Stimulated activated CD4-positive, alpha-beta T cell treated with anti-CD3 and anti-CD28 coated beads, Interleukin-1b, Interleukin-23, amount 100 ng/mL, for 48 hours (primary cell): ENCODE results near the gene RPL10.

ENCODE experiments used
- DNase-seq: peaks from one replicate; pipeline ENCODE4 v3.0.0-alpha.2; 2020

RPL10 gene

GRCh38 chrX:154397888-154398667 lies at the start of gene RPL10:
RPL10 (plus strand) TSS chrX:154398377; CDS start chrX:154398520, 143 bp downstream.
- DNase-seq: peak; percentile 94

GRCh38 chrX:154348646-154349358 lies 49.4 kb upstream of the RPL10 start:
- DNase-seq: no peak

DNA sequence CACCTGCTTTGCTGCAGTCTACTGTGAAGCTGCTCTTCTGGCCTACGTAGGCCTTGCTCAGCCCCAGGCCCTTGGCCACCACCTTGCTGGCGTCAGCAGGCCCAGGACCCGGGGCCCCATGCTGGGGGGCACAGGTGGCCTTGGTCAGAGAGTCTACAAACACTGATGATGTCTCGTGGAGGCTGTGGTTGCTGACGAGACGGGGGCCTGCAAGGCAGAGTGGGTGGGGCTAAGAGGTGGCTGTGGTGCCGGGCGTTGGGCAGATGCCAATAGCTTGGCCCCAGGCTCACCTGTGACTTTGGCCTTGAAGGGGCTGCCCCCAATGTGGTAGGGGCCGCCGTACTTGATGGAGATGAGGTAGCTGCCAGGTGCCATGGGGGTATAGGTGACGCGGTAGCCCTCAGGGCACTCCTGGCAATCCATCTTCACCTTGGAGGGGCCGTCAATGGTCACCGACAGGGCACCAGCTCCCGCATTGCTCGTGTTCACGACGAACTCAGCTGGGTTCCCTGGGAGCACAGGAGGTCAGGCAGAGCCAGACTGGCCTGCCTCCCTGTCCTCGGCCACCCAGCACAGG lies 48.7 kb upstream of the RPL10 start:
- DNase-seq: no peak

DNA sequence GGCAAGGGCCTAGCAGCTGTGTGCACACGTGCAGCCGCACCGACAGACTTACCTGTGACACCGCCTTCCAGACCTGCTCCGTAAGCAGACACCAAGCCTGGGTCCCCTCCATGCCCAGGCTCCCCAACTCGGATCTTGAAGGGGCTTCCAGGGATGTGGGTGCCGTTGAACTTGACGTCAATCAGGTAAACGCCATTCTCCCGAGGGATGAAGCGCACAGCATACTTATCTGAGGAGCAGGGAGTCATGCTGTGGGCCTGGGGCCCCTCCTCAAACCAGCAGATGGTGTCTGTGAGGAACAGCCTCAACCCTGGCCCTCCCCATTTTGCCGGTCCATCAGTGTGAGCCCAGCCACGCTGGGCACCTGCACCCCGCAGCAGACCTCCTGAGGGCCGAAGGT lies 48.2 kb upstream of the RPL10 start:
- no peak for DNase-seq

DNA sequence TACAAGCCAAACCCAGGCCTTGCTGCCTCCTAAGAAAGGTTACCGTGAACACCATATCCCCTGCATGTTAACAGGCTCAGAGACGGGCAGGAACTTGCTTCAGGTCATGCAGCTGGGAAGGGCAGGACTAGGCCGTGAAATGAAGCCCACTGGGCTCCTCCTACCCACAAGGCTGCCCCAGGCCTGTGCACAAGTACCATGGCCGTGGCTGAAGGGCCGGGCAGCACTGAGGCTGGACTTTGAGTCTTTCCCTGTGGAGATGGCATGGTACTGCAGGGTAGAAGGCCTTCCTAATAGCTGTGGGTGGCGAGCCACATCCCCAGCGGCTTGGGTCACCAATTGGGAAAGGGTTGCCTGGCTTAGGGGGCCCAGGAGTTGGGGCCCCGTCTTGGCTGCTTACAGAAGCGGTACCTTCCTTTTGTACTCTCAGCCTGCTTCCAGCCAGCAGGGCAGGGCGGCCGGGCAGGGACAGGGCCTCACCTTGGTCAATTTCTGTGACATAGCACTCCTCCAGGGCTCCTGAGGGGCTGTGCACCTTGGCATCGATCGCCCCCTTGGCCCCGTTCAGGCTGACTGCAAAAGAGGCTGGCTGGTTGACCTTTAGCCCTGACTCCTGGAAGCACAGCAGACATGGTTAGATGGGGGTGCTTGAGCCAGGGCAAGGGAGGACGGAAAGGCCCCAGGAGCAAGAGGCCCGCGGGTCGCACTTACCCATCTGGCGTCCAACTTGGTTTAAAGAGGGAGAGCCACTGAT lies 47.6 kb upstream of the RPL10 start:
- DNase-seq: no peak

GRCh38 chrX:154351183-154352011 lies 46.8 kb upstream of the RPL10 start:
- DNase-seq: no peak

- no peak for DNase-seq
These were observed 46.2 kb upstream of the RPL10 start for GRCh38 chrX:154352012-154352401.

- DNase-seq: no peak
These were observed 45.7 kb upstream of the RPL10 start for GRCh38 chrX:154352466-154352865.

- no peak for DNase-seq
These were observed 44.9 kb upstream of the RPL10 start for GRCh38 chrX:154353172-154353843.

GRCh38 chrX:154354013-154354412 lies 44.2 kb upstream of the RPL10 start:
- no peak for DNase-seq

DNA sequence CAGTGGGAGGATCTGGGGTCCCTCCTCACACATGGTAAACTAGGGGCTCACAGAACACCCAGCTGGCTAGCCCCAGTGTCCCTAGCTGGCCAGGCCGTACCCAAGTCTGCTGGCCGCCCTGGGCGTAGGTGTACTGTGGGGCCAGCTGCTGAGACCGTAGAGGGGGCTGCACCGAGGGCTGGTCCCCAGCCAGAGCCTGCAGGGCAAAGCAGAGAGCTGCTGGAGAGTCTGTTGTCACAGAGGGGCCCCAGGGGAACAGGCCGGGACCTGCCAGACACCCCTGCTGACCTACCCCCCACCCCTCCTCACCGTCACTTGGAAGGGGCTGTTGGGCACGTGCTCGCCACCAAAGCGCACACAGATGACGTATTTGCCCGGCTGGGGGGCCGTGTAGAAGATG lies 43.7 kb upstream of the RPL10 start:
- no peak for DNase-seq

DNA sequence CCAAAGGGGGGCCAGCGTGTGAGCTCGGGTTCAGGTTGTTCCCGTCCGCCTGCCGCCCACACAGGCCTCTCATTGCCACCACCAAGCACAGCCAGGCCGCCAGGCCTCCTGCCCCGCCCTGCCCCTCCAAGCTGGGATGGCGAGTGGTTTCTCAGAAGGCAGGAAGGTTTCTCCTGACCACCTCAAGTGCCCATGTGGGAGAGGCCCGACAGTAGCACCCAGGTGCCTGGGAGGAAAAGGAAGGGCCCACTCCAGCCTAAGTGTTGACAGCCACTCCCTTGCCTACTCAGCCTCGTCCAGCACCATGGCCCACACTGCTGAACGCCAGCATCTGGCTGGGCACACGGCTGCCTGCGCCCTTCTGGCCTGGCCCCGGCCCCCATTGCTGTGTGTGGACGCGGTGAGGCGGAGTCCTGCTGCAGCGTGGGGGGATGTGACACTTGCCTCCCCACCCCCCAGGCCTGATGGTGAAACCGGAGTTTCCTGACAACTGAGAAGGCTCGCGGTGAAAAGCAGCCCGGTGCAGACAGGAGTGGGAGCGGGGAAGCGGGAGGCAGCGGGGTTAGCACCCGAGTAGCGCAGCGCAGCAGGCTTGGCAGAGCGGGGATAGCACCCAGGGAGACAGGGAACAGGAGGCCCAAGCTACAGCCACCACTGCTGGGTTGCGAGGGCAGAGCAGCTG lies 42.9 kb upstream of the RPL10 start:
- no peak for DNase-seq

DNA sequence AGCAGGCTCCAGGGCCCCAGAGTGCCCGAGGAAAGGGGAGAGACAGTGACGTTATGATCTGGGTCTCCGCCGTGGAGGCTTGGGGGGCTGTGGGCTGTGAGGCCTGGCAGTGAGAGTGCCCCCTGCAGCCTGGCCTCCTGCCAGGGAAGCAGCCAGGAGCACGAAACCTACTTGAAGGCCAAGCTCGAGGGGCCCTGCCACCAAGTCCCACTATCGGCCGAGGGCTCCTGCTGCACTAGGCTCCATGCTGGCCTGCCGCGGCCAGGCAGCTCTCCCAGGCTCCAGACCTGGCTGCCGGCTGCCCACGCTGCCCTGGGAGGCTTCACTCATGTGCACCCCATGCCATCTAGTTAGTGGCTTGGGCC lies 42.4 kb upstream of the RPL10 start:
- no peak for DNase-seq

DNA sequence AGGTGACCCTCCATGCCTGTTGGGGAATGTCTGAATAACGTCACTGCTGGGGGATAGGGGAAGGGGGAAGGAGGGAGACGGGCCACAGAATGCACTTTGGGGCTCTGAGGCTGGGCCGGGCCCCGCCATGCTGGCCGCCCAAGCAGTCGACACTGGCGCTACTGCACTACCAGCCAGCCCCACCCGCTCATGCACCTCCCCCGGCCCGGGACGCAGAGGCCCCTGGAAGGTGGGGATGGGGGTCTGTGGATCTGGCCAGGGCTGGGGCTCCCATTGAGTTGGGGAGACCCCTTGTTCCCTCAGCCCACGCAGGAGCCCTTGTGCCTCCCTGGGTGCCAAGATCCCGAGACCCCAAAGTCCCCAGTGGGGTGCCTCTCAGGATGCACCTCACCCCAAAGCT lies 41.6 kb upstream of the RPL10 start:
- DNase-seq: no peak

- no peak for DNase-seq
These were observed 41.0 kb upstream of the RPL10 start for GRCh38 chrX:154357205-154357604.

GRCh38 chrX:154358011-154358410 lies 40.2 kb upstream of the RPL10 start:
- DNase-seq: no peak

DNA sequence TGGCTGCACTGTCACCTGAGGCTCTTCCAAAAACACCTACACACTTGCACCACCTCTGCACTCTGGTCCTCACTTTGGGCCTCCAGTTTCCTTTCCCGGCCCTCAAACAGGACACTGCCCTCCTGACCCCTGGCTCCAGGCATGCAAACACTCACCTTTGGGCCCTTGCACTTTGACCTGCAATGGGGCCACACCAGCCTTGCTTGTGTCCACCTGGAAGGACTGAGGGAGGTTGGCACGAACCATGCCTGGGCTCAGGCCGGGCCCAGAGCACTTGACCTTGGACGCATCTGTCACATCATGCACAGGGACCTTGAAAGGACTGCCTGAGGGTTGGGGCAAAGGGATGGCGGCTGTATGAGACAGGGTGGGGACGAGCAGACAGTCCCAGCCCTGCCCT lies 39.3 kb upstream of the RPL10 start:
- DNase-seq: no peak

DNA sequence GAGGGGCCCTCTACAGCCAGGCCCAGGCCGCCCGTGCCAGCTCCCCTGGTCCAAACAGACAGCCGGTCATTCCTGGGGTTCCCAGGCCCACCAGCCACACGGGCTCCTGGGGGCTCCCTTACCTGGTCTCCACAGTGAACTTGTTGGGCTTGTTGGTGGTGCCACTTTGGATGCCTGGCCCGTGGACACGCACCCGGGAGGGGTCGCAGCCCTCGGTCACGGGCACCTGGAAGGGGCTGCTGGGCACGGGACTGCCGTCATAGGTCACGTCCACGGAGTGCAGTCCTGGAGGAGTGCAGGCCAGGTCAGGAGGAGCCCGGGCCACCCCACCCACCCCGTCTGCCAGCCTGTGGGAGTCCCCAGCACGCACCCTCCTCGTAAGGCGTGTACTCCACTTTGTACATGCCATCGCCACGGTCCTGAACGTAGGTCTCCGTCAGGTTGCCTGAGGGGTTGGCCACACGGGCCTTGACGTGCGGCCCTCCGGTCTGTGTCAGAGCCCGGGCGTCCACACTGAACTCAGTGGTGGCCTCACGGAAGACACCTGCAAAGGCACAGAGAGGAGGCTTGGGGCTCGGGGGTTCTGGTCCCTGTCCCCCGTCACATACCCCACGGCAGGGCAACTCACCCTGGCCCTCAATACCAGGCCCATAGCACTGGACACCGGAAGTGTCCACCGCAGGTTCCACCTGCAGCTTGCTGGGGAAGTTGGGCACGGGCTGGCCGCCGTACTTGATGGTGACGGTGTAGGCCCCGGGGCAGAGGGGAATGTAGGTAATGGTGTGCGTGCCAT lies 38.6 kb upstream of the RPL10 start:
- DNase-seq: no peak

DNA sequence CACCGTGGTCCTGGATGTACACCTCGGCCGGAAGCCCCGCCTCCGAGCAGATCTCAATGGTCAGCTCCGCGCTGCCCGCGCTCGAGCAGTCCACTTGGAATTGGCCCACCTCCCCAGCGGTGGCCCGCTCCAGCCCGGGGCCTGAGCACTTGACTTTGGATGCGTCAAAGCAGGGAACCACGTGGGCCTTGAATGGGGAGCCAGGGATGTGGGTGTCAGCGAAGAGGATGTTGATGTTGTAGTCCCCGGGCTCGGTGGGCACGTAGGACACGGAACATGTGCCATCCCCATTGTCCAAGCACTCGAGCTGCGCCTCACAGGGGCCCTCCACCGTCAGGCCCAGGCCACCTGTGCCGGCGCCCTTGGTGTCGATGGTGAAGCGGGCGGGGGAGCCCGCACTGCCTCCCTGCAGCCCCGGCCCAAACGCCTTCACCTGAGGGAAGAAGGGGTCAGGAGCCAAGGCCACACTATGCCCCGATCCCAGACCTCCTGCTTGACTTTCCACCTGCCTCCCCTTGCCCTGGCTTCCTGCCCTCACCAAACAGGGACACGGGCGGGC lies 37.9 kb upstream of the RPL10 start:
- DNase-seq: no peak

DNA sequence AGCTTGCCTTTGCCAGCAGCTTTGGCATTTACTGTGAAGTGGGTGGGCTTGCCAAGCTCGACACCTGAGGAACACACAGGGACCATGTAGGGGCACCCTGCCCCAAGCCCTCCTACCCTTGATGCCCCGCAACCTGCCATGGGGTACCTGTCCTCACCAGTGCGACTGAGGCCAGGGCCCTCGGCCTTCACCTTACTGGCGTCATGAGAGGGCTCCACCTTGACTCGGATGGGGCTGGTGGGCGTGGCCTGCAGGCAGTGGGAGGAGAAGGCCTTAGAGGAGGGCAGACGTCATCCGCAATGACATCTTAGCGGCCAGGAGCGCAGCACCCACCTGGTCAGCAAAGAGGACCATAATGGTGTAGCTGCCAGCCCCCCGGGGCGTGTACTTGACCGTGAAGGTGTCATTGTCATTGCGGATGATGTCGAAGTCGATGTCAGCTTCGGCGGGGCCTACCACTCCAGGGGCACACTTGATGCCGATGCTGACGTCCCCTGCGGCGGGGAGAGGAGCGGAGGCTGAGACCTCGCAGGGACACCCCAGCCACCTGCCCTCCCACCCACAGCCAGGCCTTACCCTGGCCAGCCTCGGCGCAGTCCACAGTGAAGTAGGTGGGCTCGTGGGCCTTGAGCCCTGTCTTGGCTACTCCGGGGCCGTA lies 36.0 kb upstream of the RPL10 start:
- DNase-seq: no peak
